ENCODE data around the gene TIGD3. TPM values are rescaled to one million over a fixed set of nuclear protein-coding genes. Genes with fewer than 3 reads are reported as not detected.

TIGD3 gene
- total RNA-seq, 1 donor from 2014 or later: not detected

DNA sequence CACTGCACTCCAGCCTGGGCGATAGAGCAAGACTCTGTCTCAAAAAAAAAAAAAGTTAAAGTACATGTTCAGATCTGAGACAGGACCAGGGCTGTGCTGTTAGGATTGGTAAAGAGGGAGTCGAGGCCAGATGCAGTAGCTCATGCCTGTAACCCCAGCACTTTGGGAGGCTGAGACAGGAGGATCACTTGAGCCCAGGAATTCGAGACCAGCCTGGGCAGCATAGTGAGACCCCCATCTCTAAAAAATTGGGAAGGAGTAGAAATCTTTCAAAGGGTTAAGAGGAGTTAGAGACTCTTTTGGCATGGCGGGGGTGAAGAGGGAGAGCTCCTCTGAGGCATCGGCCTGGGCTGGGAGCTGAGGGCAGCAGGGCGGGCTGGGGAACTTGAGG lies 16.1 kb downstream of the TIGD3 start:
- no peak for DNase-seq (ENCODE audit: low read depth)

DNA sequence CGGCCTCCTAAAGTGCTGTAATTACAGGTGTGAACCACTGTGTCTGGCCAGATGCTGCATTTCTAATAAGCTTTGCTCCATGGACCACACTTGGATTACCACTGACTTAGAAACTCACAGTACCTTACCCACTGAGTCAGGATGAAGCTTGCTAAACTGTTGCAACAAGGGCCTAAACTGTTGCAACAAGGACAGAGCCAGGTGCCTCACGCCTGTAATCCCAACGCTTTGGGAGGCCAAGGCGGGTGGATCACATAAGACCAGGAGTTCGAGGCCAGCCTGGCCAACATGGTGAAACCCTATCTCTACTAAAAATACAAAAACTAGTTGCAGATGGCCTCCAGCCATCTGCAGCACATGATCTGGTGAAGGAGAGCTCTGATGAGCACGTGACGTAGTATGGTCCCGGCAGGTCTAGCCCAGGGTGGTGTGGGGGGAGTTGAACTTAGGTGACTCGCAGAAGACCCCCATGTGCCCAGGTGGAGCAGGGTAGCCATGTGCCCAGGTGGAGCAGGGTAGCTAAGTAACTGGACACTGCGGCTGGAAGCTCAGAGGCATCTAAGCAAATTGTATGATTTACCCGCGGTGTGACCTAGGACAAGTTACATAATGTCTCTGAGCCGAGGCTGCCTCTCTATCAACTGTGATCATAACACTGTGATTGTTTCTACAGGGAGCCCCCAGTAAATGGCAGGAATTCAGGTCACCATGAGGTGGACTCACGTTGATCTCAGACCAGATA lies 19.5 kb downstream of the TIGD3 start:
- no peak for DNase-seq (ENCODE audit: low read depth)

DNA sequence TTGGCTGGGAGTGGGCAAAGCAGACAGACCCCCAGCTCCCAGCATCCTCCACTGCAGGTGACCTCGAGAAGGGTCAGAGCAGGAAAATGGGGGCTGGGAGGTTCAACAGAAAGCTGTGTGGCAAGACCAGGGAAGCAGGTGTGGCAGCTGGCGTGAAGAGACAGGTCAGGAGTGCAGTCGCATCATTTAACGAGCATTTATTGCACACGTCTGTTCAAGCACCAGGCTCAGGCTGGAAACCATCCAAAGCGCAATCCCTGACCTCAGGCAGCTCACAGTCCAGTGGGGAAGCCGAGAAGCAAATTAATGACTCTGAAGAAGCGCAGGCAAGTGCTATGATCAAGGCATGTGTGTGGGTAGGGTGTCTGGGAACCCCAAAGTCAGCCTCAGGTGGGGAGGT lies 20.5 kb downstream of the TIGD3 start:
- DNase-seq (ENCODE audit: low read depth): no peak

DNA sequence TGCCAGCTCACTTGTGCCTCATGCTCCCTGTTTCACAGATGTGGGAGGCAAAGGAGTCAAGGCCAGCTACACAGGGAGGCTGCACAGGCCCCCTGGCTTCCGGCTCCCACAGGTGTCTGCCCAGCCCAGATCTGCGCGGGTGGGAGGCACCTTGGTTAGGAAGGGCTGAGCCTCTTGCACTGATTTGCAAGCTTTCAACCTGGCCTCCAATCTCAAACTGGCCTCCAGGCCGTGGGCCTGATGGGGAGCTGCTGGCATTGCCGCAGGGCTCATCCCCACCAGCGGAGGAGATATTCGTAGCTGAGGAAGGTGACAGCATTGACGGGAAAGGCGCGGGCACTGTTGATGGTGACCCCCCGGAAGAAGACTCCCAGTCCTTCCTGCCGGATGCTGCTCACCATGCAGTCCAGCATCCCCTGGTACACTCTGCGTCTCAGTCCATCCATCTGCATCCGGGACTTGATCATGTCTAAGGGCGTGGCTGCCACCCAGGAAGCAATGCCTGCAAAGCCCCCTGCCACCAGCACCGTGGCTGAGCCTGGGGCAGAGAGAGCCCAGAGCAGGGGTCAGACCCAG lies 21.7 kb downstream of the TIGD3 start:
- no peak for DNase-seq (ENCODE audit: low read depth)

DNA sequence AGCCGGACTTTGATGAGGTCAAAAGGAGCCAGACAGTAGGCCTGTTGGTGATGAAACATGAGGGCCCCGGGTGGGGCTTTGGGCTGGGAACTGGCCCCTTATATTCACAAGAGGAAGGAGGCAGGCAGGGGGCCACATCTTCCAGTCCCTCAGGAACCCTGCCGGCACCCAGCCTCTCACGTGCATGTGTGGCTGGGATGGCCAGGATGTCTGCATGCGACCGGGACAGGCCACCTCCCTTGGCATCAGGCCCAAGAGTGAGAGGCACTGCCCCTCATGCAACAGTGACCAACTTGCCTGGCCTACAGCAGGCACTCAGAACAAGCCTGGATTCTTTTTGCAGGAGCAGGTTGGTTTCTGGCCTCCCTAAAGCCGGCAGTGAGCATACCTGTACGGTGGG lies 22.5 kb downstream of the TIGD3 start:
- DNase-seq (ENCODE audit: low read depth): no peak

DNA sequence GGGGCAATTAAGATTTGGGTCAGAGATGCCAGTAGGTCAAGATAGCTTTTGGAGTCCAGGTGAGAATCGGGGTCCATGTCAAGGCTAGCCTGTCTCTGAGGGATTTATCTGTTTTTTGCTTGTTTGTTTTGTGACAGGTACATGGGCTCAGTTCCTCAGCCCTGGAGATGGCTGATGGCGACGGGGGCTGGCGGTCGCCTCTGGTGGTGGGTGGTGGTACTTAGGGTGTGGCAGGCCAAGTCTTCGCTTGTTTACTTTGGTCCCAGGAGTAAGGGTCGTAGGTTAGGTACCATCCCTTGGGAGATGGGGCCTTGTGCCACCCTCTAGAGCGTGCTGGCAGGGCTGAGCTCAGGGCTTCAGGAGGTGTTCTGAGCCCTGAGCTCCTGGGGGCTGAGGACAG lies 23.2 kb downstream of the TIGD3 start:
- no peak for DNase-seq (ENCODE audit: low read depth)

DNA sequence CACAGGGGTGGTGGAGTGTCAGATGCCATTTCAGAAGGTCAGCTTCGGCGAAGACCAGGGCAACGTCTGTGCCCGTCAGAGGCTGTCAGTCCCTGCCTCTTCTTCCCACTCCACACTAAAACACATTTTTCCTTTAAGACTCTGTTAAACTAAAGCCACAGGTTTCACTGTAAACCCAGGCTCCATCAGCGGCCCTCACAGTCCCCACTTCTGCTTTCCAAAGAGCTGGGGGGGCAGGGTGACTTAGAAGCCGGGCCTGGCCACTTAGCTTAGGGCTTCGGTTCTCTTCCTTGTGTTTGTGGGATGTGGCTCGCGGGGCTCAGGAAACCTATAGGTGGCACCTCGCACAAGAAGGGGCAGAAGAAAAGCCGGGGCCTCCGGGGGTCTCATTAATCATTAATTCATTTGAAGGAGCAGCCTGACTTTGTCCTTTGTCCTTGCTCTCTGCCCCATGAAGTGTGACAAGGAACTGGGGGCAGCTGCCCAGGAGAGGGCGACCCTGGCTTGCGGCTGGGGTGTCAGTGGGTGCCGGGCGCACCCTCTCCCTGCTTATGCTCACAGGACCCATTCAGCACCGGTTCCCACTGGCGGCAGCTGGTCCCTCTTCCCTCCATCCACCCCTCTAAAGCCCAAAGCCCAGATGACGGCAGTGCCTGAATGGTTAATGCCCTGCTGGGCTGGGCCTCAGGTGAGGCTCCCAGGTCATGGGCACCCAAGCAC lies 23.8 kb downstream of the TIGD3 start:
- peak; percentile 29 for DNase-seq (ENCODE audit: low read depth)

DNA sequence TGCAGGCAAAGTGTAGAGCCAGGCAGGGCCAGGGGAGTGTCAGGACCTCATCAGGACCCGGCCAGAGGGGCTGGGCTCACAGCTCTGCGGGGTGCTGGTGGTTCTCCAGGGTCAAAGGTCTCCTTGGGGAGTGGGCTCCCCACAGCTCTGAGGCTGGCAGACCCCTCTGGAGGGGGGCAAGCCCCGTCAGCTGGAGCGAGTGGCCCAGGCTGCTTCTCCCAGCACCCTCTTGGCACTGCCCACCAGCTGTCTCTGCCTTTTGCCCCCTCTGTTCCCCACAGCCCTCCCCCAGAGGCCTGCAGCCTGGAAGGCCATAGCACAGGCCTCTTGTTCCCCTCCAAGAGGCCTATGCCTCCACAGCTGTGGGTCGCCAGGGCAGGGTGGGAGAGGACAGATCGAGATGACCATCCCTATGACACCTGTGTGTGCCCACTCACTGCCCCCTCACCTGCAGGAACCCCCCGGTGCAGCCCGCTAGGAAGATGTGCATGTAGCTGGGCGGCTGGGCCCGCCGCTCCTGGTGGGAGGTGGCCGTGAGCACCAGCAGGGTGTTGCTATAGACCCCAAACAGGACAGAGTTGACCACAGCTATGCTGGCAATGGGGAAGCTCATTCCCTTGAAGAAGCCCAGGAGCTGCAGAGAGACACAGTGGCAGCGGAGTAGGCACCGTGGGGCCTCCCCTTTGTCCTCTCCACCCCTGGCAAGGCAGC lies 24.5 kb downstream of the TIGD3 start:
- no peak for DNase-seq (ENCODE audit: low read depth)

DNA sequence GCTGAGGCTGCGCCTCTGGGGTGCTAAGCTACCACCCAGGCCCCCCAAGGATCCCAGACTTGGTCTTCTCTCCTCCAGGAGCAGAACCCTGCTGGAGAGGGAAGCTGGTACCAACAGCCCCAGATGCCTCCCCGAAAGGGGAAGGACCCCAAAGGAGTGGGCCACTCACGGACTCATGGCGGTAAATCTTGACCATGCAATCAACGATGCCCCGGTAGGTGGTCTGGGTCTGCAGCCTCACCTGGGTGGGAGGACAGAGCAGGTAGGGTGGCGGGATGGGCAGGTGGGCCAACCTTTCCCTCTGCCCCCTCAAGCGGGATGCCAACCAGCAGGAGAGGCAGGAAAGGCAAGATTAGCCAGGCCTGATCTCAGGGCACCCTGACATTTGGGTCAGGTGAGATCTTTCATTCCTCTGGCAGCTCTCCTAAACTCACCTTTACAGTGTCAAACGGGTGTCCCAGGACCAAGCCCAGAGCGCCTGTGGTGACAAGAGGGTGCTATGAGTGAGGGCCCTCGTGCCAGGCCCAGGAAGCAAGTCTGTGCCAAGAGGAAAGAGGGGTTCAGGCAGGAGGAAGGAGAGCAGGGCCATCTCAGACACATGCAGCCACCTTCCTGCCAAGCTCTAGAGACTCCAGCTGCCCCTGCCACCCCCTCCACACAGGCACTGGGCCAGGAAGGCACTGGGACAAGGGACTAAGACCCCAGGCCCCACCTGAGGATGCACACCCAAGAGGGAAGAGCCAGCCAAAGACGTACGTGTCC lies 25.3 kb downstream of the TIGD3 start:
- DNase-seq (ENCODE audit: low read depth): no peak

DNA sequence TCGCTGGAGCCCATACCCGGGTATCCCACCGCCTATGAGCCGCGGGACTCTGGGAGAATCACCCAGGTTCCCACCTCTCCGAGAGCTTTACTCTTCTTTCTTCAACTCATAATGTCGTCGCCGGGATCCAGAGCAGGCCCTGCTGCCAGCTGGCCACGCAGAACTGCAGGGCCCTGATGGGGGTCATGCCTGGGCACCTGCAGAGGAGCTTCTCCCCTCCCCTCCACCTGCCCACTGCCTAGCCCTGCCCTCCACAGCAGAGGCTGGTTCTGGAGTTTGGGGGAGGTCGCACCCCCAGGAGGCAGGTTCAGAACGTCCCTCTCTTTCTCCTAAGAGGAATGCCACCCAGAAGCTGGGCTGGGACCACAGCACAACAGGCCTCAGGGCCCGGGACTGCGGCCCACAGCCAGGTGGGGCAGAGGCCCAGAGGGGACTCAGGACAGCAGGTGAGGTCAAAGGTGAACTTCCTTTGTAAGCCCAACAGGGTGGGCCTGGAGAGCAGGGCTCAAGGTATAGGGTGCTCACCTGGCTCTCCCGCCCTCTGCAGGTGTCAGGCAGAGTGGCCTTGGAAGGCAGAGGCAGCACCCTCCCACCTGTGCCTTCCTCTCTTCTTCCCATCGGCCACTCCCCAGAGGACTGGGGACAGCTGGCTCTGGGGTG lies 26.0 kb downstream of the TIGD3 start:
- DNase-seq (ENCODE audit: low read depth): no peak

DNA sequence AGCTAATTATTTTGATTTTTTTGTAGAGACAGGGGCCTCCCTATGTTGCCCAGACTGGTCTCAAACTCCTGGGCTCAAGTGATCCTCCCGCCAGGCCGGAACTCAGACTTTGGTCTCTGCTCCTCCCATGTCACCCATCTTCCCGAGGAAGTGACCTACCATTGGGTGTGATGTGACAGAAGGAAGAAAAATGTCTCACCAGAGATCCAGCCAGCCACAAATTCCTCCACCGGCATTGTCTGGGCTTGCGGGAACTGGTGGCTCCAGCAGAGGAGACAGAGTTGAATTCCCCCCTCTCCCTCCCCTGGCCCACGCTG lies 27.1 kb downstream of the TIGD3 start:
- DNase-seq (ENCODE audit: low read depth): peak; percentile 85

DNA sequence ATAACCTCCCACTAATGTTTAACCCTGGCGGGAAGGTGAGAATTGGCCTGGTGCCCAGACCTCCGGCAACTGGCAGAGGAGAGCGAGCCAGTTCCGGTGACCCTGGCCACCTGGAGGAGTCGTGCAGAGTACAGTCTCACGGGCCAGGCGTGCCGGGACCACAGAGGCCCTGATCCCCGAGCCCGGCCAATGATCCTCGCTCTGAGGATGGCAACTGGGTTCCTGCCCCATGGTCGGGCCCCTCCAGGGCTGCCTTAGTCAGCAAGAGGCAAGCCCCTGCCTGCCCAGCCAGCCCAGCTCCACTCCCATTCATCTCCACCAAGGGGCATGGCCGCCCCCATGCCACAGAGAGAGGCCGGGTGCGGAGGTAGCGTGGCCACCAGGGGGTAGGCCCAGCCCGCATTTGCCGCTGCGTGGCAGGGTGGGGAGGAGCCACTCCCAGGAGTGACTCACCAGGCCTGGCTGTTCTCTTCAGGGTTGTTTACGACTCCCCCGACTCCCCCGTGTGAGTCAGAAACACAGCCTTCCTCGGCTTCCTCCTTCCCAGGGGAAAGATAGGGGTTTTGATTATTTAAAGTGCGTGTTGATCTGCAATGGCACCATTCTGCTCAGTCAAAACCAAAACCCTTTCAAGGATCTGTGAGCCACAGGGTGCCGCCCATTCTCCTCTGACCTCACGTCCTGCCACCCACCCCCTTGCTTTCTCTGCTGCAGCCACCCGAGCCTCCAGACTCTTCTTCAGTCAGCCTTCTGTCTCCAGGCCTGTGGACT lies 27.7 kb downstream of the TIGD3 start, which contains the start of gene SLC25A45:
Gene SLC25A45, minus strand, starts transcription at position 614 of the 771 bp plus-strand sequence. CDS start 695 bp downstream, outside the sequence.
- DNase-seq (ENCODE audit: low read depth): peak; percentile 97

DNA sequence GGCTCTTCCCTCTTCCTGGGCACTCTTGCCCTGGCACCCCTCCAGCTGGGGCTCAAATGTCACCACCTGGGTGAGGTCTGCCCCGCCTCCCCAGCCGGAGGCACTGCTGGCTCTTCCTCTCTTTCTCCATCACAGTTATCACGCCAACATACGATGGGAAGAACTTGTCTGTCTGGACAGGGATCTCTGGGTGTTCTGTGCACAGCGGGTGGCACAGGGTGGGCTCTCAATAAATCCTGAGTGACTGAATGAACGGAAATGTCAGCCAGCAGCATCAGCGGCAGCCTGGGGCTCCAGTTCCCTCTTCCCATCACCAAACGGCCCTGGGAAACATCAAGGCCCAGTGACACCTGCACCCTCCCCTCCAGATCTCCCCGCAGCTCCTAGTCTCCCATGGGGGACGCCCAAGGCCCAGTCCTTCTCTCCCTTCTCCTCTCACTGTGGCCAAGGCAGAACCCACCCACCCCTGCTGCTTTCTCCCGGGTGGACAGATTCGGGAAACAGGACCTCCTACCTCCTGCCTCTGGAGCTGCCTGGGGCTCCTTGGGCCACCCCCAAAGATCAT lies 28.3 kb downstream of the TIGD3 start:
- no peak for DNase-seq (ENCODE audit: low read depth)

DNA sequence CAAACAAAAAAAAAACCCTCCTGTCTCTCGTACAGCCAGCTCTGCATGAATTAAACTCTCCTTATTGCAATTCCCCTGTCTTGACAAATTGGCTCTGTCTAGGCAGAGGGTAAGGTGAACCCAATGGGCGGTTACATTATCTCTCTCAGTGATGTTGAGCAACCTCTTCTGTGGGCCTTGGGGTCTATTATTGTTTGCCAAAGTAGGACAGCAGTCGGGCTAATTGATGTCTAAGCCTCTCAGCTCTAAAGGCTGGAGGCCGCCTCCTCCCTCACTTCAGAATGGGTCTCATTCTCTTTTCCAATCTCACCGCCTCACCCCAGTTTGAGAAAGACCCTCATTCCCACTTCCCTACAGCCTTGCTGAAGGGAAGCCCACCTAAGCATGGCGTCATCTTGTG lies 29.2 kb downstream of the TIGD3 start:
- no peak for DNase-seq (ENCODE audit: low read depth)

DNA sequence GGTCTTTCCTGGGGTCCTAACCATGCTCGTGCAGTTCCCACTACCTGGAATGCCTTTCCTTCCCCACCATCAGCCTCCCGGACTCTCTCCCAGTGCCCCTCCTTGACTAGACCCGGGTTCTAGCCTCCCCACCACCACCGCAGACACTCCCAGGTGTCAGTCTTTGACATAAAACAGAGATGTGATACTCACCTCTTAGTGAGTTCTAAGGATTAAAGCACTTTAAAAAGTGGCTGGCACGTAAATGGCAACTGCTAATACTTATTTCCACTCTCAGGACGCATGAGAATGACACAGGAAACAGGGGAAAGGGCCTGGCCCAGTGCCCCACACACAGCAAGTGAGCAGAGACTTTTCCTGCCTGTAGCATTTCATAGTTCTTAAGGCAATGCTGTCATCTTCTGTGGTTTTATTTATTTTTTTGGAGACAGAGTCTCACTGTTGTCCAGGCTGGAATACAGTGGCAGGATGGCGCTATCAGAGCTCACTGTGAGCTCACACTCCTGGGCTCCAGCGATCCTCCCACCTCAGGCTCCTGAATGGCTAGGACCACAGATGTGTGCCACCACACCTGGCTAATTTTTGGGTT lies 29.8 kb downstream of the TIGD3 start:
- no peak for DNase-seq (ENCODE audit: low read depth)

DNA sequence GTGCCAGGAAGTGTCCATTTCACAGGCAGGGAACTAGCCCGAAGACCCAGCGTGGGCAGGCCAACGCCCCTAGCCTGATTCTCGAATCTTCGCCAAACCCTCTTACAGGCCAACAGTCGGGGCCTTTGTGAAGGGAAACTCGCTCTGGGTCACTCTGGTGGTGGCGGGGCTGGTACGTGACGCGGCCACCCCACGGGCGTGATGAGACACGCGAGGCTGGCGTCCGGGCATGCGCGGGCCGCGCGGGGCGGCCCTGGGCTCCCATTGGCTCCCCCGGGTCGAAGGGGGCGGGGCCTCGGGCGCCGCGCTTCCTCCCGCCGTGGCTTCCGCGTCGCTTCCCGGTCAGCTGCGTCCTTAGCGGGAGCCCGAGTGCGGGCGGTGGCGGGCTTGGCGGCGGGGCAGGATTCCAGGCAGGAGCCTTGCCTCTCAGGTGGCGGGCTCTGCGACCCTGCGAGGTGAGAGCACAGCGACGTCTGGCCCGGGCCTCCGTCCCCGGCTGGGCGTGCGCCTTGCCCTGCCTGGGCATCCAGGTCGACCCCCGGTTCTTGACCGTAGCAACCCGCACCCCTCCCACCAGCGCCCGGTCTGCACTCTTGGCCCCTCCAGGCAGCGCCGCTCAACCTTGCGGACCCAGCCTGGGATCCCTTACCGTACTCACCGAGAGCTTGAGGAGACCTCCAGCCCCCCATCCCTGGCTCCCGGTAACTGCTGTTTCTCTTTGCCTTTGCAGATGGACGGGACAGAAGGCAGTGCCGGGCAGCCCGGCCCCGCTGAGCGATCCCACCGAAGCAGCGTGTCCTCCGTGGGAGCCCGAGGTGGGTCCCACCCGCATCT lies 32.0 kb downstream of the TIGD3 start, which contains the start of gene FRMD8:
Gene FRMD8, plus strand, starts transcription at position 331 of the 834 bp plus-strand sequence. Its CDS starts 400 bp downstream, at position 731.
- peak; percentile 35 for DNase-seq (ENCODE audit: low read depth)

DNA sequence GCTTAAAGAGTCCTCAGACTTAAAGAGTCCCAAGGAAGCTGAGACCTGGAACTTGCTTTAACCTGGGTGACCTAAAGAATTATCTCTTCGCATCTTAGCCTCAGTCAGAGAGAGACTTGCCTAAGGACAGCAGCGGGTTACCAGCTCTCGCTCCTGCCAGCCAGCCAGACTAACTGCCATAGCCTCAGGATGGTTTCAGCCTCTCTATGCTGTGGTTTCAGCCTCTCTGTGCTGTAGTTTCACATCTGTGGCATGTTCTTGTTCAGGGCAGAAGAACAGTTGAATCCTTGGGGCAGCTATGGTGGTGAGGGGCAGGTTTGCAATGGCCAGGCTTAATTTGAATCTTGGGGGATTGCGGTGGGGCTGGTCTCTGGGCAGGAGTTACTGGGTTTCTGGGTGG lies 34.2 kb downstream of the TIGD3 start:
- no peak for DNase-seq (ENCODE audit: low read depth)

DNA sequence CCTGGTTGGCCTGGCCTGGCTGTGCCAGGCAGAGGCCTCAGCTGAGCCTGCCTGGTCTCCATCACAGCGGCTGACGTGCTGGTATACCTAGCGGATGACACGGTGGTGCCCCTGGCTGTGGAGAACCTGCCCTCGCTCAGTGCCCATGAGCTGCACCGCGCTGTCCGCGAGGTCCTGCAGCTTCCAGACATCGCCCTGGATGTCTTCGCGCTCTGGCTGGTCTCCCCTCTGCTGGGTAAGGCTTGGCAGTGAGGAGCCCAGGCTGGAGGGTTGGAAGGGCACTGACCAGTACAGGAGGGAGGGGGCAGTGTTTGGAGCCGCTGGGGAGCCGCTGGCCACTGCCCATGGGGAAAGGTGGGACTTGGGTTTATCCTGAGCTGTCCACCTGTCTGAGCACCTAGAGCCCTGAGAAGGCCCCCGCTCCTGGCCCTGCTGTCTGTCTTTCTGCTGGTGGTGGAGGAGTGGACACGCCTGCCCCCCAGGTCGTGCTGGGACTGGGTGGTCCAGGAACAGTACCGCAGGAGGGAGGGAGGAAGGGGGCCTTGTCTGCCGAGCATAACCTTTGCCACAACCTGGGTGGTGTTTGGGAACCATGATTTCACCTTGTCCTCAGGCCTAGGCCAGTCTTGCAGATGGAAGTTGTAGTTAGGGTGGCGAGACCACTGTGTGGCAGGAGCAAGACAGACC lies 34.9 kb downstream of the TIGD3 start:
- DNase-seq (ENCODE audit: low read depth): no peak
